ENCODE measurements around the gene PLA1A.
"Not testable (repeated sequence)": the region's sequence is repeated elsewhere in the genome, so short reads cannot be mapped to it uniquely, and the experiment has no call there.

The PLA1A gene

GRCh38 chr3:119579366-119580066 is 18.2 kb upstream of the PLA1A start, which contains the start of gene ADPRH:
Gene ADPRH (plus strand): TSS chr3:119579492. CDS start chr3:119582170, 2,678 bp downstream.
- no peak for DNase-seq (ENCODE audit: low spot score)

- DNase-seq (ENCODE audit: low spot score) = no peak
Measured at GRCh38 chr3:119580067-119580760, 17.5 kb upstream of the PLA1A start.

GRCh38 chr3:119582178-119582577 is 15.5 kb upstream of the PLA1A start:
- no peak for DNase-seq (ENCODE audit: low spot score)

- DNase-seq (ENCODE audit: low spot score) = no peak
Measured at GRCh38 chr3:119585208-119585607, 12.5 kb upstream of the PLA1A start.

- DNase-seq (ENCODE audit: low spot score) = no peak
Measured at GRCh38 chr3:119585856-119586570, 11.7 kb upstream of the PLA1A start.

- no peak for DNase-seq (ENCODE audit: low spot score)
Measured at GRCh38 chr3:119586733-119587172, 10.9 kb upstream of the PLA1A start.

GRCh38 chr3:119588112-119588511 is 9.6 kb upstream of the PLA1A start:
- DNase-seq (ENCODE audit: low spot score) = peak; percentile 32

- DNase-seq (ENCODE audit: low spot score) = no peak
Measured at GRCh38 chr3:119589102-119589773, 8.4 kb upstream of the PLA1A start.

- DNase-seq (ENCODE audit: low spot score) = no peak
Measured at GRCh38 chr3:119590706-119591105, 7.0 kb upstream of the PLA1A start.

- no peak for DNase-seq (ENCODE audit: low spot score)
Measured at GRCh38 chr3:119592861-119593260, 4.8 kb upstream of the PLA1A start.

- DNase-seq (ENCODE audit: low spot score) = no peak
Measured at GRCh38 chr3:119594066-119594465, 3.6 kb upstream of the PLA1A start.

GRCh38 chr3:119594929-119595328 is 2.8 kb upstream of the PLA1A start:
- not testable (repeated sequence) for DNase-seq (ENCODE audit: low spot score)

GRCh38 chr3:119595639-119596334 is 1.9 kb upstream of the PLA1A start:
- DNase-seq (ENCODE audit: low spot score) = no peak

- no peak for DNase-seq (ENCODE audit: low spot score)
Measured at GRCh38 chr3:119596398-119596797, 1.3 kb upstream of the PLA1A start.

GRCh38 chr3:119598410-119599098 is 869 bp downstream of the PLA1A start:
- DNase-seq (ENCODE audit: low spot score) = no peak

GRCh38 chr3:119599558-119600174 is 2.0 kb downstream of the PLA1A start:
- DNase-seq (ENCODE audit: low spot score) = no peak

GRCh38 chr3:119600732-119601131 is 3.0 kb downstream of the PLA1A start:
- DNase-seq (ENCODE audit: low spot score) = no peak

GRCh38 chr3:119601154-119601553 is 3.5 kb downstream of the PLA1A start:
- no peak for DNase-seq (ENCODE audit: low spot score)

- no peak for DNase-seq (ENCODE audit: low spot score)
Measured at GRCh38 chr3:119602676-119603075, 5.0 kb downstream of the PLA1A start.

- no peak for DNase-seq (ENCODE audit: low spot score)
Measured at GRCh38 chr3:119604878-119605277, 7.2 kb downstream of the PLA1A start.

All from putamen (tissue), 1 donor.